SU-DHL-6 (cell line): ENCODE data around the gene PTGDS.

ENCODE experiments used
- H2AFZ ChIP-seq: fragments of 200-600 bp; sonication (generic); 2 replicates; pipeline ENCODE4 v1.6.1; 2014; ENCODE audit warnings: low read depth, mild to moderate bottlenecking, moderate library complexity, mixed read lengths, antibody characterized with exemption, low read length; ENCODE audit not compliant: severe bottlenecking
- H3F3A ChIP-seq: fragments of 200-600 bp; shearing (Covaris generic); 2 replicates; pipeline ENCODE4 v1.6.0; 2016; ENCODE audit warnings: antibody characterized with exemption, mild to moderate bottlenecking; ENCODE audit not compliant: insufficient read depth
- H3K27ac ChIP-seq: fragments of 200-600 bp; sonication (generic); 2 replicates; pipeline ENCODE4 v1.5.1; 2016; ENCODE audit warnings: low read depth, mild to moderate bottlenecking, low read length, moderate library complexity, mixed read lengths
- H3K27me3 ChIP-seq: fragments of 200-600 bp; sonication (generic), shearing (Covaris generic); 2 replicates; pipeline ENCODE4 v1.6.0; 2014; ENCODE audit warnings: mild to moderate bottlenecking, low read length
- H3K36me3 ChIP-seq: fragments of 200-600 bp; sonication (generic); 2 replicates; pipeline ENCODE4 v1.6.1; 2014; ENCODE audit warnings: mild to moderate bottlenecking, low read length, mixed read lengths
- H3K4me2 ChIP-seq: fragments of 300-600, 200-600 bp; shearing (Covaris generic), sonication (generic); 2 replicates; pipeline ENCODE4 v1.6.0; 2014; ENCODE audit warnings: low read length, low read depth, mild to moderate bottlenecking; ENCODE audit not compliant: poor library complexity, severe bottlenecking
- H3K4me3 ChIP-seq: fragments of 200-600 bp; sonication (generic); 2 replicates; pipeline ENCODE4 v1.5.1; 2014; ENCODE audit warnings: antibody characterized with exemption, low read length, mild to moderate bottlenecking, mixed read lengths; ENCODE audit not compliant: insufficient read depth, poor library complexity, severe bottlenecking
- H3K79me2 ChIP-seq: fragments of 200-600 bp; sonication (generic); 2 replicates; pipeline ENCODE4 v1.6.1; 2014; ENCODE audit warnings: mild to moderate bottlenecking, low read length, moderate library complexity; ENCODE audit not compliant: insufficient read depth
- H3K9ac ChIP-seq: fragments of 200-600 bp; sonication (generic); 2 replicates; pipeline ENCODE4 v1.7.0; 2014; ENCODE audit warnings: mild to moderate bottlenecking, low read length
- H3K9me2 ChIP-seq: fragments of 200-600 bp; sonication (generic); replicated peaks from 2 replicates; pipeline ENCODE4 v1.6.1; 2014; ENCODE audit warnings: low read length; ENCODE audit not compliant: insufficient read depth
- H3K9me3 ChIP-seq: fragments of 200-600 bp; sonication (generic); 2 replicates; pipeline ENCODE4 v1.6.1; 2014; ENCODE audit warnings: low read length, mixed read lengths; ENCODE audit not compliant: insufficient read depth
- H4K20me1 ChIP-seq: fragments of 200-600 bp; sonication (generic); 2 replicates; pipeline ENCODE4 v1.6.1; 2014; ENCODE audit warnings: low read depth, mild to moderate bottlenecking, antibody characterized with exemption, low read length, moderate library complexity, mixed read lengths
- EZH2phosphoT487 ChIP-seq: fragments of 200-600 bp; sonication (generic), shearing (Covaris generic); conservative IDR thresholded peaks from 2 replicates; pipeline ENCODE4 v1.6.1; 2018; ENCODE audit warnings: mild to moderate bottlenecking, antibody characterized with exemption, low read length, moderate library complexity, mixed read lengths
- TF ChIP-seq, protein P1 (sequence below): fragments of 200-600 bp; sonication (generic); IDR thresholded peaks from one replicate; pipeline ENCODE4 v1.5.1; 2017; ENCODE audit warnings: antibody characterized with exemption, mild to moderate bottlenecking, low read length, moderate library complexity; ENCODE audit not compliant: insufficient read depth, poor library complexity, severe bottlenecking

Gene PTGDS

DNA sequence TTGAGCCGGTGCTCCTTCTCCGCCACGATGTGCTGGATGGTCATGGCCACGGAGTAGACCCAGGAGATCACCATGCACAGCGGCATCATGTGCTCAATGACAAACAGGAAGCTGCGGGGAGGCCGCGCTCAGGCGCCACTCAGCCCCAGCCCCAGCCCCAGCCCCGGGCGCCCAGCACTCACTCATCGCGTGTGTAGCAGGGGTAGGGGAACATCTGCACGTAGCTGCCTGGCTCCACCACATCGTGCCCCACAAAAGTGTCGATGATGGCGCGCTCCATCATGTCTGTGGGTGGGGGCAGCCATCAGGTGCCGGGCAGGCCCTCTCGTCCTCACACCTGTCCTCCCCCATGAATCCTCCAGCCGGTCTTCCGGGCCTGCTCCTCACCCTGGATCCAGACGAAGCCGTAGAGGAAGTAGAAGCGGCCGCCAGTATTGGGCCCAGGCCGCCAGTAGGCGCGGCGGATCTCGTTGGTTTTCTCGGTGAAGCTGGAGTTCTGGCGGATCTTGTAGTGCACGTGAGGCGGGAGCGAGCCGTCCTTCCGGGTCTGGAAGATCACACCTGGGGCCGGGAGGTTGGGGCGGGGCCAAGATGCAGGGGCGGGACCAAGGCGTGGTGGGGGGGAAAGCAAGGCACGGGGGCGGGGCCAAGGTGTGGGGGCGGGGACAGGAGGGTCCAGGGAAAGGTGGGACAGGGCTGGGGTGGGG, 40.6 kb downstream of the PTGDS start:
- Histone ChIP-seq H3K9me2 (no peaks in the 10 kb centered on the region), H3K9me3 (no peaks in the 10 kb centered on the region), H3F3A (no peaks in the 10 kb centered on the region), H3K27ac (no peak overlapping the region), H3K9ac (no peak overlapping the region), H2AFZ (no peak overlapping the region), H4K20me1 (no peaks in the 10 kb centered on the region), H3K4me3 (no peak overlapping the region), H3K79me2 (no peaks in the 10 kb centered on the region), H3K27me3 (no peaks in the 10 kb centered on the region), H3K4me2 (no peak overlapping the region), H3K36me3 (no peaks in the 10 kb centered on the region)
- TF ChIP-seq, protein P1, sequence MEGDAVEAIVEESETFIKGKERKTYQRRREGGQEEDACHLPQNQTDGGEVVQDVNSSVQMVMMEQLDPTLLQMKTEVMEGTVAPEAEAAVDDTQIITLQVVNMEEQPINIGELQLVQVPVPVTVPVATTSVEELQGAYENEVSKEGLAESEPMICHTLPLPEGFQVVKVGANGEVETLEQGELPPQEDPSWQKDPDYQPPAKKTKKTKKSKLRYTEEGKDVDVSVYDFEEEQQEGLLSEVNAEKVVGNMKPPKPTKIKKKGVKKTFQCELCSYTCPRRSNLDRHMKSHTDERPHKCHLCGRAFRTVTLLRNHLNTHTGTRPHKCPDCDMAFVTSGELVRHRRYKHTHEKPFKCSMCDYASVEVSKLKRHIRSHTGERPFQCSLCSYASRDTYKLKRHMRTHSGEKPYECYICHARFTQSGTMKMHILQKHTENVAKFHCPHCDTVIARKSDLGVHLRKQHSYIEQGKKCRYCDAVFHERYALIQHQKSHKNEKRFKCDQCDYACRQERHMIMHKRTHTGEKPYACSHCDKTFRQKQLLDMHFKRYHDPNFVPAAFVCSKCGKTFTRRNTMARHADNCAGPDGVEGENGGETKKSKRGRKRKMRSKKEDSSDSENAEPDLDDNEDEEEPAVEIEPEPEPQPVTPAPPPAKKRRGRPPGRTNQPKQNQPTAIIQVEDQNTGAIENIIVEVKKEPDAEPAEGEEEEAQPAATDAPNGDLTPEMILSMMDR = no peak
- TF ChIP-seq EZH2phosphoT487 = no peak

DNA sequence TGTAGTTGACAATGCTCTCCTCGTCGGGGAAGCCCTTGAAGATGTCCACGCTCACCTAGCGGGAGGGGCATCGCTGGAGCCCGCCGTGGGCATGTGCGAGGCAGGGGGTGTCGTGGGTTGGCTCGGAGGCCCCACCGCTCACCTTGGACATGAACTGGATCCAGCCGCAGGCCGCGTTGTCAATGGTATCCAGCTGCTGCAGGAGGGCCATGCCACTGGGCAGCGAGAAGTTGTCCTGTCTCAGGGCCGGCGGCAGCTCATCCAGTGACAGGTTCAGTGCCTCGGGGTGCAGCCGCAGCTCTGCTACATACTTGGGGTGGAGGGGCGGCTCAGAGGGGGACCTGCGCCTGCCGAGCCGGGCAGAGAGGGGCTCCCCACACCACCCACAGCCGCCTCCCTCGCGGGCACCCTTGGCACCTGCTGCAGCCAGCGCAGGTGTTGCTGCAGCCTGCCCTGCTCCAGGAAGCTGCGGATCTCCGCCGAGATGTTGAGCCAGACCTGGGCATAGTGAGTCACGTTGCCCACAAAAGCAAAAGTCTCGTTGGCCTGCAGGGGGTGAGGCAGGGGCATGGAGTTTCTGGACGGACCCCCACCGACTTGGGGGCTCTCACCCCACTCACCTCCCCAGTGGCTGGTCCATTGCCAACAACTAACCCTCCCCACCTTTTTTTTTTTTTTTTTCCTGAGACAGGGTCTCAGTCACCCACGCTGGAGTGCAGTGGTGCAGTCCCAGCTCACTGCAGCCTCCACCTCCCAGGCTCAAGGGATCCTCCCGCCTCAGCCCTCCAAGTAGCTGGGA, 41.7 kb downstream of the PTGDS start:
- Histone ChIP-seq H4K20me1 (no peaks in the 10 kb centered on the region), H3K9ac (no peak overlapping the region), H3K9me2 (no peaks in the 10 kb centered on the region), H2AFZ (no peak overlapping the region), H3F3A (no peaks in the 10 kb centered on the region), H3K4me2 (no peak overlapping the region), H3K27ac (no peak overlapping the region), H3K4me3 (no peak overlapping the region), H3K36me3 (no peaks in the 10 kb centered on the region), H3K27me3 (no peaks in the 10 kb centered on the region), H3K79me2 (no peaks in the 10 kb centered on the region), H3K9me3 (no peaks in the 10 kb centered on the region)
- no peak for TF ChIP-seq EZH2phosphoT487
- TF ChIP-seq, protein P1 = no peak

DNA sequence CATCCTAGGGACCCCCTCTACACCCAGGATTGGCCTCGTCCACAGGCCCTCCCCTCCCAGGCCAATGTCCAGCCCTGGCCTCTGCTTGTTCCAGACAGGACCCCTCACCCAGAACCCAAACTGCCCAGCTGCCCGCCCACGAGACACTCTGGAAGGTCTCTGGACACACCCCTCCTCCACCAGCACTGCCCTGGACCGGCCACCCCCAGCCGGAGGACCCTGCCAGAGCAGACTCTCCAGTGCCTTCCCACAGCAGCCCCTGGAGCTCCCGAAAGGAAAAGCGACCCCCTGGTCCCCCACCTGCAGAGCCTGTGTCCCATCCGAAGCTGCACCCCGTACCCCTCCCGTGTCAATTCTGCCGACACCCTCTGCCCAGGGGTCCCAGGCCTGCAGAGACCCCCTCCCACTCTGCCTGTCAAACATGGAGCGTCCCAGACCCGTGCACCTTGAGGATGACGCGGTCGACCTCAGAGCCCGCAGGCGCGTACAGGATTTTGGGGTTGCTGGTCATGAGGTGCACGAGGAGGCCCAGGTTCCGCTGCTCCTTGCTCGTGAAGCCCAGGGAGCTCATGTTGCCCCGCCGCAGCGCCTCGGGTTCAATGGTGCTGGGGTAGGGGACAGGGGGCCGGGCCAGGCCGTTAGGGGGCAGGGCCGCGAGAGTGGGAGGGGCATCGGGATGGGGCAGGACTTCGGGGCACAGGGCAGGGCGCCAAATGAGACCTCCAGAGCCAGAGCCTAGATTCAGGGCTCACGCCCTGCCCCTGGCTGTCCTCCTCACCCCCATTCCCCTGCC, 42.8 kb downstream of the PTGDS start:
- H3K9ac ChIP-seq = no peak overlapping the region
- no peaks in the 10 kb centered on the region for H3K9me3 ChIP-seq
- no peaks in the 10 kb centered on the region for H3K36me3 ChIP-seq
- H4K20me1 ChIP-seq = no peaks in the 10 kb centered on the region
- H3K79me2 ChIP-seq = no peaks in the 10 kb centered on the region
- no peak overlapping the region for H3K4me3 ChIP-seq
- H3K27me3 ChIP-seq = no peaks in the 10 kb centered on the region
- no peaks in the 10 kb centered on the region for H3K9me2 ChIP-seq
- no peak overlapping the region for H2AFZ ChIP-seq
- no peak overlapping the region for H3K4me2 ChIP-seq
- H3K27ac ChIP-seq = no peak overlapping the region
- no peaks in the 10 kb centered on the region for H3F3A ChIP-seq
- TF ChIP-seq, protein P1 = no peak
